ENCODE results near the gene LEPROT. TPM values are rescaled to one million over a fixed set of nuclear protein-coding genes. Genes with fewer than 3 reads are reported as not detected.

The LEPROT gene
- total RNA-seq, 4 donors from 2014 or later, result 18.4 to 91.9 (median 68.6) TPM

DNA sequence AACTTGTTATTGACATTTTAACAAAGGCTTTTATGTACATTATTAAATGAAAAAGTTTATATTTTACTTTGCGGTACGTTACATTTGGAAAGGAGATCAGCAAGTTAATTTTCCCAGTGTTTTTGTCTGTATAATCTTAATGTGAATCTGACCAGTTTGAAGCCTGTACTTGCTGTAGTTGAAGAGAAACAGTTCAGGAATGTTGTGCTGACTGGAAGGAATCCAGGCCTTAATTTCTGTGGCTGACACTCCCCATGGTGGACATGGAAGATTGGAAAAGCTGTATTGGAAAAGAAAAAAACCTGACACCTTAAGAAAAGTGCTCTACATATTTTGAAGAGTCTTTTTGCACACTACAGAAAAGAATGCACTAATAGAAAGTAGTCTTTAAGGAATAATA, 15.5 kb downstream of the LEPROT start:
- TF ChIP-seq POLR2A (IDR thresholded peaks at IDR 0.05), result no peak
- TF ChIP-seq CTCF (IDR thresholded peaks at IDR 0.05), result no peak
- H3K4me3 ChIP-seq, result no peak overlapping the region
- intact Hi-C loops (cut with DNase I; ENCODE audit: low total_unique reads), result no loop called here
- H3K36me3 ChIP-seq, result no peaks in the 10 kb centered on the region
- H3K4me1 ChIP-seq, result no peaks in the 10 kb centered on the region
- no peak overlapping the region for H3K27ac ChIP-seq
- no peaks in the 10 kb centered on the region for H3K9me3 ChIP-seq
- DNase-seq, result no peak
- H3K27me3 ChIP-seq, result no peaks in the 10 kb centered on the region

GRCh38 chr1:65437616-65438015, 17.1 kb downstream of the LEPROT start:
- intact Hi-C loops (cut with DNase I; ENCODE audit: low total_unique reads), result no loop called here
- no peaks in the 10 kb centered on the region for H3K4me1 ChIP-seq
- H3K36me3 ChIP-seq, result no peaks in the 10 kb centered on the region
- no peak overlapping the region for H3K4me3 ChIP-seq
- no peak for DNase-seq
- H3K27me3 ChIP-seq, result no peaks in the 10 kb centered on the region
- H3K27ac ChIP-seq, result no peak overlapping the region
- TF ChIP-seq CTCF (IDR thresholded peaks at IDR 0.05) (no peak), POLR2A (IDR thresholded peaks at IDR 0.05) (no peak)
- H3K9me3 ChIP-seq, result no peaks in the 10 kb centered on the region

GRCh38 chr1:65440322-65440900, 19.9 kb downstream of the LEPROT start:
- Histone ChIP-seq H3K4me1 (no peaks in the 10 kb centered on the region), H3K9me3 (no peaks in the 10 kb centered on the region), H3K36me3 (no peaks in the 10 kb centered on the region), H3K27ac (no peak overlapping the region), H3K27me3 (no peaks in the 10 kb centered on the region), H3K4me3 (no peak overlapping the region)
- intact Hi-C loops (cut with DNase I; ENCODE audit: low total_unique reads), result no loop called here
- TF ChIP-seq CTCF (IDR thresholded peaks at IDR 0.05) (no peak), POLR2A (IDR thresholded peaks at IDR 0.05) (no peak)
- no peak for DNase-seq

- intact Hi-C loops (cut with DNase I; ENCODE audit: low total_unique reads), result no loop called here
- DNase-seq, result no peak
Observed at GRCh38 chr1:65440915-65441314, 20.4 kb downstream of the LEPROT start.

GRCh38 chr1:65441464-65441863, 21.0 kb downstream of the LEPROT start:
- Histone ChIP-seq H3K4me1 (no peaks in the 10 kb centered on the region), H3K4me3 (no peak overlapping the region), H3K27me3 (no peaks in the 10 kb centered on the region), H3K27ac (no peak overlapping the region), H3K36me3 (no peaks in the 10 kb centered on the region), H3K9me3 (no peaks in the 10 kb centered on the region)
- intact Hi-C loops (cut with DNase I; ENCODE audit: low total_unique reads), result no loop called here
- TF ChIP-seq POLR2A (IDR thresholded peaks at IDR 0.05), result no peak
- no peak for TF ChIP-seq CTCF (IDR thresholded peaks at IDR 0.05)
- DNase-seq, result no peak

More at GRCh38 chr1:65440915-65441314, 20.4 kb downstream of the LEPROT start:
- H3K4me3 ChIP-seq, result no peak overlapping the region
- no peaks in the 10 kb centered on the region for H3K27me3 ChIP-seq
- H3K27ac ChIP-seq, result no peak overlapping the region
- H3K4me1 ChIP-seq, result no peaks in the 10 kb centered on the region
- no peak for TF ChIP-seq POLR2A (IDR thresholded peaks at IDR 0.05)
- no peak for TF ChIP-seq CTCF (IDR thresholded peaks at IDR 0.05)
- H3K36me3 ChIP-seq, result no peaks in the 10 kb centered on the region
- no peaks in the 10 kb centered on the region for H3K9me3 ChIP-seq

All from uterus (tissue), 4 donors.